ENCODE results near the gene CAPN3.

DNA sequence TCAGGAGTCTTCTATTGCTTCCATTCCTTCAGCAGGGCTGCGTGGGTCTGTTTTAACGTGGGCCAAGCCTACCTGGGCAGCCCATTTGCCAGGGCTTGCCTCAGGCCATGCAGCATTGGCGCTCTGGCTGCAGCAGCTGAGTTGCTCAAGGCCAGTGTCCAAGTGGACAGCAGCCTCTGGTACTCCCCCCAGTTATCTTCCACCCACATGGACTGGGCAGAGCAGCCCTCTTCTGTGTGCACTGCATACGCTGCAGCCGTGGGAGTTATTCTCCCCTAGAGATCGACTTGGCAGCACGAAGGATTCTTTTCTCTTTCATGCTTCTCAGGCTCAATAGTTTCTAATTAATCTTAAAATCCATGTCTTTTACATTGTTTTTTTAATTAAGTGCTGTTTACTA, 6.9 kb upstream of the CAPN3 start:
- TF ChIP-seq, protein P1, sequence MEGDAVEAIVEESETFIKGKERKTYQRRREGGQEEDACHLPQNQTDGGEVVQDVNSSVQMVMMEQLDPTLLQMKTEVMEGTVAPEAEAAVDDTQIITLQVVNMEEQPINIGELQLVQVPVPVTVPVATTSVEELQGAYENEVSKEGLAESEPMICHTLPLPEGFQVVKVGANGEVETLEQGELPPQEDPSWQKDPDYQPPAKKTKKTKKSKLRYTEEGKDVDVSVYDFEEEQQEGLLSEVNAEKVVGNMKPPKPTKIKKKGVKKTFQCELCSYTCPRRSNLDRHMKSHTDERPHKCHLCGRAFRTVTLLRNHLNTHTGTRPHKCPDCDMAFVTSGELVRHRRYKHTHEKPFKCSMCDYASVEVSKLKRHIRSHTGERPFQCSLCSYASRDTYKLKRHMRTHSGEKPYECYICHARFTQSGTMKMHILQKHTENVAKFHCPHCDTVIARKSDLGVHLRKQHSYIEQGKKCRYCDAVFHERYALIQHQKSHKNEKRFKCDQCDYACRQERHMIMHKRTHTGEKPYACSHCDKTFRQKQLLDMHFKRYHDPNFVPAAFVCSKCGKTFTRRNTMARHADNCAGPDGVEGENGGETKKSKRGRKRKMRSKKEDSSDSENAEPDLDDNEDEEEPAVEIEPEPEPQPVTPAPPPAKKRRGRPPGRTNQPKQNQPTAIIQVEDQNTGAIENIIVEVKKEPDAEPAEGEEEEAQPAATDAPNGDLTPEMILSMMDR (IDR thresholded peaks at IDR 0.05): no peak
- TF ChIP-seq POLR2A (IDR thresholded peaks at IDR 0.05): no peak
- no peak for TF ChIP-seq POLR2AphosphoS5 (IDR thresholded peaks at IDR 0.05)
